Measurements from ENCODE around the gene NARF.
"Not testable (repeated sequence)": the region's sequence is repeated elsewhere in the genome, so short reads cannot be mapped to it uniquely, and the experiment has no call there.

Gene NARF

GRCh38 chr17:82507631-82508175 lies 49.2 kb downstream of the NARF start:
- Histone ChIP-seq H2BK120ac (ENCODE audit: insufficient read depth, low read length, poor library complexity) (no peak overlapping the region), H2AFZ (ENCODE audit: insufficient read depth, low read length, poor library complexity) (no peak overlapping the region), H3K4me3 (ENCODE audit: low read depth, low read length) (no peak overlapping the region), H2BK12ac (ENCODE audit: low read length) (no peak overlapping the region), H4K12ac (ENCODE audit: low read depth, low read length) (no peak overlapping the region), H4K91ac (ENCODE audit: low read depth, low read length) (no peak overlapping the region), H3K23ac (ENCODE audit: low read length) (no peak overlapping the region), H3K36me3 (ENCODE audit: control insufficient read depth in 1 of 2, insufficient read depth in 2 of 2, low read length in 2 of 2) (no peaks in the 10 kb centered on the region), H3K4me1 (ENCODE audit: control insufficient read depth in 1 of 2, insufficient read depth in 2 of 2, low read length in 2 of 2) (no peaks in the 10 kb centered on the region), H3K18ac (ENCODE audit: low read length) (no peak overlapping the region), H3K27ac (ENCODE audit: low read depth, low read length) (no peak overlapping the region), H3K9me3 (ENCODE audit: insufficient read depth, low read depth, low read length) (no peaks in the 10 kb centered on the region), H3K4me2 (ENCODE audit: low read length) (no peak overlapping the region), H2AK5ac (ENCODE audit: low read length) (no peak overlapping the region), H3K79me2 (ENCODE audit: control insufficient read depth, insufficient read depth, low read length, poor library complexity) (no peaks in the 10 kb centered on the region), H3K79me1 (ENCODE audit: low read length) (no peaks in the 10 kb centered on the region), H3K27me3 (ENCODE audit: insufficient read depth, low read length) (no peaks in the 10 kb centered on the region), H3K14ac (ENCODE audit: low read length) (no peak overlapping the region), H4K8ac (ENCODE audit: low read depth, low read length) (no peak overlapping the region), H3K9ac (ENCODE audit: low read length) (no peak overlapping the region), H2BK5ac (ENCODE audit: low read depth, low read length, poor library complexity) (no peak overlapping the region), H3K4ac (ENCODE audit: low read depth, low read length) (no peak overlapping the region)
- WGBS (ENCODE audit: extremely low coverage, insufficient coverage, insufficient read length) = no CpG with 5 or more reads among the region's 7 CpGs
- DNase-seq = no peak

GRCh38 chr17:82511642-82512041 lies 53.1 kb downstream of the NARF start:
- not testable (repeated sequence) for H3K36me3 ChIP-seq (ENCODE audit: control insufficient read depth in 1 of 2, insufficient read depth in 2 of 2, low read length in 2 of 2); H3K23ac ChIP-seq (ENCODE audit: low read length); H3K14ac ChIP-seq (ENCODE audit: low read length); H3K18ac ChIP-seq (ENCODE audit: low read length); H3K4me1 ChIP-seq (ENCODE audit: control insufficient read depth in 1 of 2, insufficient read depth in 2 of 2, low read length in 2 of 2); H2AK5ac ChIP-seq (ENCODE audit: low read length); H2BK5ac ChIP-seq (ENCODE audit: low read depth, low read length, poor library complexity); H4K8ac ChIP-seq (ENCODE audit: low read depth, low read length); H3K79me2 ChIP-seq (ENCODE audit: control insufficient read depth, insufficient read depth, low read length, poor library complexity); H3K9ac ChIP-seq (ENCODE audit: low read length); H2BK12ac ChIP-seq (ENCODE audit: low read length); DNase-seq; H3K9me3 ChIP-seq (ENCODE audit: insufficient read depth, low read depth, low read length); H3K4me3 ChIP-seq (ENCODE audit: low read depth, low read length); H4K91ac ChIP-seq (ENCODE audit: low read depth, low read length); H3K27me3 ChIP-seq (ENCODE audit: insufficient read depth, low read length); H3K4ac ChIP-seq (ENCODE audit: low read depth, low read length); H2AFZ ChIP-seq (ENCODE audit: insufficient read depth, low read length, poor library complexity); H3K4me2 ChIP-seq (ENCODE audit: low read length); H3K27ac ChIP-seq (ENCODE audit: low read depth, low read length); H3K79me1 ChIP-seq (ENCODE audit: low read length); H2BK120ac ChIP-seq (ENCODE audit: insufficient read depth, low read length, poor library complexity); H4K12ac ChIP-seq (ENCODE audit: low read depth, low read length)
- WGBS (ENCODE audit: extremely low coverage, insufficient coverage, insufficient read length) = no CpG with 5 or more reads among the region's 5 CpGs

GRCh38 chr17:82513864-82514263 lies 55.3 kb downstream of the NARF start:
- no CpG with 5 or more reads among the region's 10 CpGs for WGBS (ENCODE audit: extremely low coverage, insufficient coverage, insufficient read length)
- H3K4ac ChIP-seq (ENCODE audit: low read depth, low read length) = not testable (repeated sequence)

GRCh38 chr17:82517230-82517865 lies 58.8 kb downstream of the NARF start:
- no peak overlapping the region for H2AK5ac ChIP-seq (ENCODE audit: low read length)
- no peaks in the 10 kb centered on the region for H3K9me3 ChIP-seq (ENCODE audit: insufficient read depth, low read depth, low read length)
- no peak overlapping the region for H4K8ac ChIP-seq (ENCODE audit: low read depth, low read length)
- no peak overlapping the region for H3K4me2 ChIP-seq (ENCODE audit: low read length)
- H2BK120ac ChIP-seq (ENCODE audit: insufficient read depth, low read length, poor library complexity) = no peak overlapping the region
- H3K36me3 ChIP-seq (ENCODE audit: control insufficient read depth in 1 of 2, insufficient read depth in 2 of 2, low read length in 2 of 2) = no peaks in the 10 kb centered on the region
- H3K14ac ChIP-seq (ENCODE audit: low read length) = no peak overlapping the region
- no peak overlapping the region for H2BK5ac ChIP-seq (ENCODE audit: low read depth, low read length, poor library complexity)
- H3K9ac ChIP-seq (ENCODE audit: low read length) = no peak overlapping the region
- H3K4me3 ChIP-seq (ENCODE audit: low read depth, low read length) = no peak overlapping the region
- H3K79me2 ChIP-seq (ENCODE audit: control insufficient read depth, insufficient read depth, low read length, poor library complexity) = peaks cover 13% of the 10 kb centered on the region
- no peak overlapping the region for H4K91ac ChIP-seq (ENCODE audit: low read depth, low read length)
- no peak overlapping the region for H3K4ac ChIP-seq (ENCODE audit: low read depth, low read length)
- peaks cover 10% of the 10 kb centered on the region for H3K79me1 ChIP-seq (ENCODE audit: low read length)
- H4K12ac ChIP-seq (ENCODE audit: low read depth, low read length) = no peak overlapping the region
- no peak overlapping the region for H3K27ac ChIP-seq (ENCODE audit: low read depth, low read length)
- H2AFZ ChIP-seq (ENCODE audit: insufficient read depth, low read length, poor library complexity) = no peak overlapping the region
- no CpG with 5 or more reads among the region's 10 CpGs for WGBS (ENCODE audit: extremely low coverage, insufficient coverage, insufficient read length)
- no peak overlapping the region for H2BK12ac ChIP-seq (ENCODE audit: low read length)
- no peak overlapping the region for H3K23ac ChIP-seq (ENCODE audit: low read length)
- no peak overlapping the region for H3K18ac ChIP-seq (ENCODE audit: low read length)
- H3K27me3 ChIP-seq (ENCODE audit: insufficient read depth, low read length) = no peaks in the 10 kb centered on the region
- peak; percentile 88 to 90 for DNase-seq
- H3K4me1 ChIP-seq (ENCODE audit: control insufficient read depth in 1 of 2, insufficient read depth in 2 of 2, low read length in 2 of 2) = peaks cover 2 to 4% of the 10 kb centered on the region in 2 experiments

More at GRCh38 chr17:82513864-82514263, 55.3 kb downstream of the NARF start:
- not testable (repeated sequence) for H3K4me3 ChIP-seq (ENCODE audit: low read depth, low read length); H3K79me1 ChIP-seq (ENCODE audit: low read length); H3K79me2 ChIP-seq (ENCODE audit: control insufficient read depth, insufficient read depth, low read length, poor library complexity); H3K4me1 ChIP-seq (ENCODE audit: control insufficient read depth in 1 of 2, insufficient read depth in 2 of 2, low read length in 2 of 2); H2AK5ac ChIP-seq (ENCODE audit: low read length); DNase-seq; H3K23ac ChIP-seq (ENCODE audit: low read length); H3K9me3 ChIP-seq (ENCODE audit: insufficient read depth, low read depth, low read length); H4K91ac ChIP-seq (ENCODE audit: low read depth, low read length); H3K9ac ChIP-seq (ENCODE audit: low read length); H3K18ac ChIP-seq (ENCODE audit: low read length); H3K4me2 ChIP-seq (ENCODE audit: low read length); H4K12ac ChIP-seq (ENCODE audit: low read depth, low read length); H4K8ac ChIP-seq (ENCODE audit: low read depth, low read length); H3K27ac ChIP-seq (ENCODE audit: low read depth, low read length); H3K36me3 ChIP-seq (ENCODE audit: control insufficient read depth in 1 of 2, insufficient read depth in 2 of 2, low read length in 2 of 2); H3K27me3 ChIP-seq (ENCODE audit: insufficient read depth, low read length); H2BK120ac ChIP-seq (ENCODE audit: insufficient read depth, low read length, poor library complexity); H3K14ac ChIP-seq (ENCODE audit: low read length); H2AFZ ChIP-seq (ENCODE audit: insufficient read depth, low read length, poor library complexity); H2BK5ac ChIP-seq (ENCODE audit: low read depth, low read length, poor library complexity); H2BK12ac ChIP-seq (ENCODE audit: low read length)

All from trophoblast cell (in vitro differentiated cells and primary cell).